GM12801 (cell line): Measurements from ENCODE around the gene SIGLEC8.

Experiments used
- CTCF ChIP-seq: IDR thresholded peaks from one replicate; pipeline ENCODE4 v1.5.1; 2011; ENCODE audit warnings: control low read depth; ENCODE audit not compliant: insufficient read length; ENCODE audit errors: extremely low read depth

The SIGLEC8 gene

GRCh38 chr19:51497666-51498065 is 39.4 kb upstream of the SIGLEC8 start:
- TF ChIP-seq CTCF = no peak

- no peak for TF ChIP-seq CTCF
Measured at GRCh38 chr19:51493776-51494175, 35.5 kb upstream of the SIGLEC8 start.

- TF ChIP-seq CTCF = no peak
Measured at GRCh38 chr19:51491586-51491985, 33.3 kb upstream of the SIGLEC8 start.

GRCh38 chr19:51490676-51491075 is 32.4 kb upstream of the SIGLEC8 start:
- no peak for TF ChIP-seq CTCF

- no peak for TF ChIP-seq CTCF
Measured at GRCh38 chr19:51489113-51489512, 30.9 kb upstream of the SIGLEC8 start.

- no peak for TF ChIP-seq CTCF
Measured at GRCh38 chr19:51488491-51488890, 30.2 kb upstream of the SIGLEC8 start.

- no peak for TF ChIP-seq CTCF
Measured at GRCh38 chr19:51485960-51486660, 27.9 kb upstream of the SIGLEC8 start.

- no peak for TF ChIP-seq CTCF
Measured at GRCh38 chr19:51480590-51480989, 22.3 kb upstream of the SIGLEC8 start.
